PFSK-1 (cell line): Measurements from ENCODE around the gene MTHFD2L.

Experiments used
- FOXP2 ChIP-seq: optimal IDR thresholded peaks from 2 replicates; pipeline ENCODE3; 2011; ENCODE audit warnings: borderline replicate concordance, control low read depth, inconsistent platforms; ENCODE audit not compliant: insufficient read depth; ENCODE audit errors: extremely low read length, extremely low read depth
- POLR2AphosphoS5 ChIP-seq: IDR thresholded peaks from 2 replicates; pipeline ENCODE4 v1.6.1; 2012; ENCODE audit warnings: low read depth, mild to moderate bottlenecking, control low read depth, low read length, moderate library complexity
- SIN3A ChIP-seq: IDR thresholded peaks from 2 replicates; pipeline ENCODE4 v1.6.1; 2012; ENCODE audit warnings: mild to moderate bottlenecking, low read length, moderate library complexity, borderline replicate concordance; ENCODE audit not compliant: insufficient read depth
- TAF1 ChIP-seq: IDR thresholded peaks from 2 replicates; pipeline ENCODE4 v1.6.1; 2012; ENCODE audit warnings: low read length, control low read depth, borderline replicate concordance; ENCODE audit not compliant: insufficient read depth
- TF ChIP-seq, protein P1 (sequence below), 2 experiments: IDR thresholded peaks; 2 replicates each; pipeline versions ENCODE4 v1.6.1 to v1.8.0; 2011 to 2012; ENCODE audit warnings: low read depth in 2 of 2, low read length in 2 of 2, control low read depth in 1 of 2, inconsistent platforms in 1 of 2, mild to moderate bottlenecking in 1 of 2, moderate library complexity in 1 of 2; ENCODE audit not compliant: insufficient read depth in 1 of 2

The MTHFD2L gene

DNA sequence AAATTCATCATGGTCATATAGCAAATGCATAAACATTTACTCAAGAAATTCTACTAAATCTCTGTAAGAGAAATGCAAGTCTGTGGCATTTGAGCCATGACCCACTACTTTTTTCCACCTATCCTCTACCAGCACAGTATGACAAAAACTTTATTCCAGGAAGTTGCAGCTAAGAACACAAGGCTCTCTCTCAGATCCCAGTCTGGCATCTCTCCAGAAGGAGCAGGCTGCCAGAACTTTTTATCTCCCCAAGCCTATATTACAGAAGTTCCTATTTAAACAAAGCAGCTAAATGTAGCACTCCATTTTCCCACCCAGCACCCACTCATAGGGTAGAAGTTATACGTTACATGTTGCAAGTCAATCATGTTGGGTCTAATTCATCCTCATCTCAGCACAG, 101.0 kb downstream of the MTHFD2L start:
- no peak for TF ChIP-seq TAF1
- TF ChIP-seq, protein P1, sequence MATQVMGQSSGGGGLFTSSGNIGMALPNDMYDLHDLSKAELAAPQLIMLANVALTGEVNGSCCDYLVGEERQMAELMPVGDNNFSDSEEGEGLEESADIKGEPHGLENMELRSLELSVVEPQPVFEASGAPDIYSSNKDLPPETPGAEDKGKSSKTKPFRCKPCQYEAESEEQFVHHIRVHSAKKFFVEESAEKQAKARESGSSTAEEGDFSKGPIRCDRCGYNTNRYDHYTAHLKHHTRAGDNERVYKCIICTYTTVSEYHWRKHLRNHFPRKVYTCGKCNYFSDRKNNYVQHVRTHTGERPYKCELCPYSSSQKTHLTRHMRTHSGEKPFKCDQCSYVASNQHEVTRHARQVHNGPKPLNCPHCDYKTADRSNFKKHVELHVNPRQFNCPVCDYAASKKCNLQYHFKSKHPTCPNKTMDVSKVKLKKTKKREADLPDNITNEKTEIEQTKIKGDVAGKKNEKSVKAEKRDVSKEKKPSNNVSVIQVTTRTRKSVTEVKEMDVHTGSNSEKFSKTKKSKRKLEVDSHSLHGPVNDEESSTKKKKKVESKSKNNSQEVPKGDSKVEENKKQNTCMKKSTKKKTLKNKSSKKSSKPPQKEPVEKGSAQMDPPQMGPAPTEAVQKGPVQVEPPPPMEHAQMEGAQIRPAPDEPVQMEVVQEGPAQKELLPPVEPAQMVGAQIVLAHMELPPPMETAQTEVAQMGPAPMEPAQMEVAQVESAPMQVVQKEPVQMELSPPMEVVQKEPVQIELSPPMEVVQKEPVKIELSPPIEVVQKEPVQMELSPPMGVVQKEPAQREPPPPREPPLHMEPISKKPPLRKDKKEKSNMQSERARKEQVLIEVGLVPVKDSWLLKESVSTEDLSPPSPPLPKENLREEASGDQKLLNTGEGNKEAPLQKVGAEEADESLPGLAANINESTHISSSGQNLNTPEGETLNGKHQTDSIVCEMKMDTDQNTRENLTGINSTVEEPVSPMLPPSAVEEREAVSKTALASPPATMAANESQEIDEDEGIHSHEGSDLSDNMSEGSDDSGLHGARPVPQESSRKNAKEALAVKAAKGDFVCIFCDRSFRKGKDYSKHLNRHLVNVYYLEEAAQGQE (IDR thresholded peaks at IDR 0.05; ENCODE audit: insufficient read depth in 1 of 2, low read depth in 2 of 2, low read length in 2 of 2): no peak
- no peak for TF ChIP-seq FOXP2

DNA sequence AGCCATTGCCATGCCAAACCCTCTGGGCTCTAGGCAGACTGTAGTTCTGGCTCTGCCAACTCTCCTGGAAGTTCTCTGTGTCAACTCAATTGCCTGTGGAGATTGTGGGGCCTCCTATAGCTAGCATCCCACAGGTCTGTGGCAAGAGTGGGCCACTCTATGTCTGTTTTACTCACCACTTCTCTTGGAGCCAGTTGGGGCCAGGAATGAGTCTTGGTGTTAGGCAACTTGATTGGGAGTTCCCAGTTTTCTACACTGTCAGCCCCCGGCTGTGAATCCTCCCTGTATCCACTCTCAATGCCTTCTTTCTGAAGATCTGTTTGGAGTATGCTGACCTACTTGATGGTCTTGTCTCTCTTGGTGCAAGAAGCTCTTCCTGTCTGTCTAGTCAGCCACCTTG, 102.1 kb downstream of the MTHFD2L start:
- TF ChIP-seq POLR2AphosphoS5 (no peak), FOXP2 (no peak), SIN3A (no peak), TAF1 (no peak)
- TF ChIP-seq, protein P1 (IDR thresholded peaks at IDR 0.05; ENCODE audit: insufficient read depth in 1 of 2, low read depth in 2 of 2, low read length in 2 of 2): no peak

DNA sequence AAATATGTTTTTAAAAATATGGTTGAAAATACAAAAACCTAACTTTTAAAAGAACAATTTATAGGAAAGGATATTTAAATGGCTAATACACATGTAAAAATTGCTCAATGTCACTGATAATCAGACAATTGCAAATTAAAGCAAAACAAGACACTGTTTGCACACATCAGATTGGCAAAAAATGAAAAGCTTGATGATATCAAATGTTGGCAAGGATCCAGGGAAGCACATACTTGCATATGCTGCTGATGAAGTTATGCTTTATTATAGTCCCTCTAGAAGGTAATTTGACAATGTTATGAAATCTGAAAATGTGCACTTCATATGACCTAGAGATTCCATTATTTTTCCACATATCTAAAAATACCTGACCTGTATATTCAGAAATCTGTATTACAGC, 104.6 kb downstream of the MTHFD2L start:
- TF ChIP-seq POLR2AphosphoS5: no peak
- TF ChIP-seq FOXP2: no peak
- no peak for TF ChIP-seq TAF1
- TF ChIP-seq SIN3A: no peak

DNA sequence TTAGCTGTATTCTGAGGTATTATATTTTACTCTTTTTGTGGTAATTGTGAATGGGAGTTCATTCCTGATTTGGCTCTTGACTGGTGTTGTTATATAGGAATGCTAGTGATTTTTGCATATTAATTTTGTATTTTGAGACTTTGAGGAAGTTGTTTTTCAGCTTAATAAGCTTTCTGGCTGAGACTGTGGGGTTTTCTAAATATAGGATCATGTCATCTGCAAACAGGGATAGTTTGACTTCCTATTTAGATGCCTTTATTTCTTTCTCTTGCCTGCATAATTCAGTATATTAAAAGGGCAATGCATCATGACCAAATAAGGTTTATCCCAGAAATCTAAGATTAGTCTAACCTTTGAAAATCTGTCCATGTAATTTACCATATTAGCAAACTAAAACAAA, 105.6 kb downstream of the MTHFD2L start:
- TF ChIP-seq FOXP2: no peak
- TF ChIP-seq, protein P1 (IDR thresholded peaks at IDR 0.05; ENCODE audit: insufficient read depth in 1 of 2, low read depth in 2 of 2, low read length in 2 of 2): no peak
- TF ChIP-seq TAF1: no peak

GRCh38 chr4:74266081-74266480, 108.2 kb downstream of the MTHFD2L start:
- TF ChIP-seq POLR2AphosphoS5 (no peak), FOXP2 (no peak), TAF1 (no peak), SIN3A (no peak)
- TF ChIP-seq, protein P1 (IDR thresholded peaks at IDR 0.05; ENCODE audit: insufficient read depth in 1 of 2, low read depth in 2 of 2, low read length in 2 of 2): no peak
